HepG2 (cell line): ENCODE data around the gene CSNK1D. TPM values are rescaled to one million over a fixed set of nuclear protein-coding genes. Genes with fewer than 3 reads are reported as not detected.
A peak's percentile ranks its signal among the peaks of the same experiment; 100 is the strongest.

Experiments used
- ARNTL ChIP-seq: sonication (generic); formaldehyde crosslinking; IDR thresholded peaks from 2 replicates; pipeline ENCODE4 v1.4.0; 2020; ENCODE audit warnings: mild to moderate bottlenecking, missing genetic modification reagents
- ATAD3A ChIP-seq: sonication (generic); formaldehyde crosslinking; IDR thresholded peaks from 2 replicates; pipeline ENCODE4 v1.4.0; 2020; ENCODE audit warnings: missing genetic modification reagents
- CCAR2 ChIP-seq: fragments of 200-400 bp; formaldehyde crosslinking; optimal IDR thresholded peaks from 2 replicates; pipeline ENCODE3; 2018; ENCODE audit warnings: low read depth, mild to moderate bottlenecking, low read length, moderate library complexity
- EP300 ChIP-seq, 3 experiments: sonication (generic) in 1 of 3; formaldehyde crosslinking in 1 of 3; IDR thresholded peaks; 2 replicates each; pipeline versions ENCODE4 v1.5.1 to v1.6.1; 2011 to 2020; ENCODE audit warnings: low read depth in 2 of 3, low read length in 2 of 3, borderline replicate concordance in 1 of 3, improper control_type of control experiment in 1 of 3, mild to moderate bottlenecking in 1 of 3, missing genetic modification reagents in 1 of 3, moderate library complexity in 1 of 3
- HINFP ChIP-seq: sonication (generic); formaldehyde crosslinking; IDR thresholded peaks from 2 replicates; pipeline ENCODE4 v1.4.0; 2020; ENCODE audit warnings: low read depth, mild to moderate bottlenecking, missing genetic modification reagents
- IKZF4 ChIP-seq: sonication (generic); formaldehyde crosslinking; IDR thresholded peaks from 2 replicates; pipeline ENCODE4 v1.5.1; 2020; ENCODE audit warnings: borderline replicate concordance, mild to moderate bottlenecking, low read depth, missing genetic modification reagents; ENCODE audit errors: not compliant biosample characterization
- KDM5B ChIP-seq: sonication (generic); formaldehyde crosslinking; IDR thresholded peaks from 2 replicates; pipeline ENCODE4 v1.4.0; 2020; ENCODE audit warnings: missing genetic modification reagents, mild to moderate bottlenecking, borderline replicate concordance
- KLF11 ChIP-seq: IDR thresholded peaks from 2 replicates; pipeline ENCODE4 v1.6.1; 2016; ENCODE audit warnings: missing compliant biosample characterization
- LCORL ChIP-seq, 2 experiments: fragments of 450-650 bp in 1 of 2; sonication (generic) in 1 of 2; formaldehyde crosslinking in 1 of 2; IDR thresholded peaks; 2 replicates each; pipeline versions ENCODE4 v1.5.0 to v1.6.1; 2017 to 2020; ENCODE audit warnings: antibody characterized with exemption in 1 of 2, missing genetic modification reagents in 1 of 2
- MXD4 ChIP-seq: IDR thresholded peaks from 2 replicates; pipeline ENCODE4 v1.6.1; 2016; ENCODE audit warnings: mild to moderate bottlenecking, missing biosample characterization, missing genetic modification reagents
- RBFOX2 ChIP-seq: fragments of 200-400 bp; formaldehyde crosslinking; IDR thresholded peaks from 2 replicates; pipeline ENCODE4 v1.6.1; 2017; ENCODE audit warnings: low read depth, mild to moderate bottlenecking, low read length
- SOX5 ChIP-seq: IDR thresholded peaks from 2 replicates; pipeline ENCODE4 v1.6.1; 2016; ENCODE audit warnings: borderline replicate concordance
- SP4 ChIP-seq: sonication (generic); formaldehyde crosslinking; IDR thresholded peaks from 2 replicates; pipeline ENCODE4 v1.8.1; 2023; ENCODE audit warnings: mild to moderate bottlenecking, missing genetic modification reagents
- ZFP90 ChIP-seq: sonication (generic); formaldehyde crosslinking; IDR thresholded peaks from 2 replicates; pipeline ENCODE4 v1.8.0; 2022; ENCODE audit warnings: missing genetic modification reagents, mild to moderate bottlenecking, inconsistent platforms, borderline replicate concordance
- ZKSCAN8 ChIP-seq: IDR thresholded peaks from 2 replicates; pipeline ENCODE4 v1.6.1; 2016; ENCODE audit warnings: borderline replicate concordance, missing genetic modification reagents, missing compliant biosample characterization
- ZNF484 ChIP-seq: sonication (generic); formaldehyde crosslinking; IDR thresholded peaks from 2 replicates; pipeline ENCODE4 v1.5.1; 2020; ENCODE audit warnings: mild to moderate bottlenecking, low read depth, missing genetic modification reagents, borderline replicate concordance
- ZNF577 ChIP-seq: sonication (generic); formaldehyde crosslinking; IDR thresholded peaks from 2 replicates; pipeline ENCODE4 v1.4.0; 2020; ENCODE audit warnings: mild to moderate bottlenecking, low read depth, missing genetic modification reagents, borderline replicate concordance
- ZNF768 ChIP-seq: sonication (generic); formaldehyde crosslinking; IDR thresholded peaks from 2 replicates; pipeline ENCODE4 v1.4.0; 2020; ENCODE audit warnings: missing genetic modification reagents
- polyA plus RNA-seq, 8 experiments: library from polyadenylated mRNA; depleted of rRNA in 3 of 8; stranded (reverse) in 7 of 8; unstranded in 1 of 8; fragments of >200 nt; fragmentation: Illumina TruSeq in 4 of 8; extraction: Trizol in 4 of 8; gene quantifications; 2 replicates each; pipeline versions ENCODE4 v1.2.1 to v1.2.3, GENCODE V29; 2011 to 2016; ENCODE audit warnings: low read depth in 4 of 8, missing spikeins in 1 of 8, mixed read lengths in 1 of 8; ENCODE audit not compliant: insufficient read depth in 1 of 8
- total RNA-seq, 5 experiments: library from RNA; depleted of rRNA; stranded (reverse); fragments of >200 nt; fragmentation: Illumina TruSeq; extraction: Trizol; gene quantifications; 2 replicates each; pipeline ENCODE4 v1.2.3, GENCODE V29; 2016; ENCODE audit warnings: low read depth in 1 of 5
- TF ChIP-seq, protein P1 (sequence below): sonication (generic); formaldehyde crosslinking; IDR thresholded peaks from 2 replicates; pipeline ENCODE4 v1.5.1; 2020; ENCODE audit warnings: missing genetic modification reagents, mild to moderate bottlenecking, borderline replicate concordance
- TF ChIP-seq, protein P2 (sequence below): IDR thresholded peaks from 2 replicates; pipeline ENCODE4 v1.6.1; 2016; ENCODE audit warnings: missing compliant biosample characterization, missing genetic modification reagents, borderline replicate concordance
- TF ChIP-seq, protein P3 (sequence below): sonication (generic); formaldehyde crosslinking; conservative IDR thresholded peaks from 2 replicates; pipeline ENCODE4 v1.8.0; 2022; ENCODE audit warnings: mild to moderate bottlenecking, moderate library complexity, missing genetic modification reagents

CSNK1D gene
- total and polyA plus RNA-seq, 2 of the 13 experiments (the other 11 are each of a cell fraction or from before 2014, with no cell fraction given) = 31.5 to 128 TPM

DNA sequence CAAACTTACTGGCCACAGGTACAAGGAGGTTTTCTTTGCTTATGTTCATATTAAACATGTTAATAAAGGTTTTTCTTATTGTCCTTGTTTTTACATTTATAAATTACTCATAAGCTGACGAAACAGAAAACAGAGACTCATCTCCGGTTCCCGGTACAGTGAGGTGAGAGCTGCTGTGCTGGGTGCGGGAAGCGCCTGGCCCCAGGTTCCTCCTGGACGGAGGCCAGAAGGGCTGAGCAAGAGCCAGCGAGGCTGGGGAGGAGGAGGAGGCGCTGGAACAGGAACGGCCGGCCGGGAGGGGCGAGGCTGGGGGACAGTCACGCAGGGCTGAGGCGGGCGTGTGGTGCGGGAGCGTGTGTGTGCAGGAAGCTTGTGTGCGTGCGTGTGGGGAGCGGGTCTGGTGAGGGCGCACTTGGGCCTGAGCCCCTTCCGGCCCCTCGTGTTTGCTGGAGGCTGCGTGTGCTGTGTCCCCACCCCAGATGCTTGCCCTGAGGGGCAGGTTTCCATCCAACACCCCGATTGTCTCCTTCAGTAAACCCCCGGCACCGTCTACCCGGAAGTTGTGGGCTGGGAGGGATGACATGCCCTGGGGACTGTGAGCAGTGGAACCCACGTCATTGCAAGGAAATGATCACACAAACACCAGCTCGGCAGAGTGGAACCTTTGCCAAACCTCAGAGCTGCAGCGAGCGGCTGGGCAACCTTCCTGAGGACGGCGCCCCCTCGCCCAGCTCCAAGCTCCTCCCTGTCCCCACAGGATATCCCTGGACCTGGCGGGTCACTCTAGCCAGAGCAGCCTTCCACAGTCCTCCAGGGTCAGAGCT is 24.4 kb upstream of the CSNK1D start (continued):
- TF ChIP-seq, protein P1, sequence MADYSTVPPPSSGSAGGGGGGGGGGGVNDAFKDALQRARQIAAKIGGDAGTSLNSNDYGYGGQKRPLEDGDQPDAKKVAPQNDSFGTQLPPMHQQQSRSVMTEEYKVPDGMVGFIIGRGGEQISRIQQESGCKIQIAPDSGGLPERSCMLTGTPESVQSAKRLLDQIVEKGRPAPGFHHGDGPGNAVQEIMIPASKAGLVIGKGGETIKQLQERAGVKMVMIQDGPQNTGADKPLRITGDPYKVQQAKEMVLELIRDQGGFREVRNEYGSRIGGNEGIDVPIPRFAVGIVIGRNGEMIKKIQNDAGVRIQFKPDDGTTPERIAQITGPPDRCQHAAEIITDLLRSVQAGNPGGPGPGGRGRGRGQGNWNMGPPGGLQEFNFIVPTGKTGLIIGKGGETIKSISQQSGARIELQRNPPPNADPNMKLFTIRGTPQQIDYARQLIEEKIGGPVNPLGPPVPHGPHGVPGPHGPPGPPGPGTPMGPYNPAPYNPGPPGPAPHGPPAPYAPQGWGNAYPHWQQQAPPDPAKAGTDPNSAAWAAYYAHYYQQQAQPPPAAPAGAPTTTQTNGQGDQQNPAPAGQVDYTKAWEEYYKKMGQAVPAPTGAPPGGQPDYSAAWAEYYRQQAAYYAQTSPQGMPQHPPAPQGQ (CRISPR knock-in tag) = no peak
- TF ChIP-seq, protein P2, sequence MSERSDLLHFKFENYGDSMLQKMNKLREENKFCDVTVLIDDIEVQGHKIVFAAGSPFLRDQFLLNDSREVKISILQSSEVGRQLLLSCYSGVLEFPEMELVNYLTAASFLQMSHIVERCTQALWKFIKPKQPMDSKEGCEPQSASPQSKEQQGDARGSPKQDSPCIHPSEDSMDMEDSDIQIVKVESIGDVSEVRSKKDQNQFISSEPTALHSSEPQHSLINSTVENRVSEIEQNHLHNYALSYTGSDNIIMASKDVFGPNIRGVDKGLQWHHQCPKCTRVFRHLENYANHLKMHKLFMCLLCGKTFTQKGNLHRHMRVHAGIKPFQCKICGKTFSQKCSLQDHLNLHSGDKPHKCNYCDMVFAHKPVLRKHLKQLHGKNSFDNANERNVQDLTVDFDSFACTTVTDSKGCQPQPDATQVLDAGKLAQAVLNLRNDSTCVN (CRISPR knock-in tag) = no peak
- TF ChIP-seq MXD4 = no peak
- TF ChIP-seq KLF11 (CRISPR knock-in tag) = peak; percentile 68; the same call in 1 of the 2 replicates
- TF ChIP-seq RBFOX2 = peak; percentile 74
- 0 out of 2 replicates have a peak, but pooled peaks have one; percentile 35 for TF ChIP-seq ATAD3A (CRISPR knock-in tag)
- peak; percentile 39 to 59; a peak in 1 of 4 replicates for TF ChIP-seq EP300 (IDR thresholded peaks at IDR 0.05; ENCODE audit: low read depth in 2 of 2, low read length in 2 of 2)
- no peak for TF ChIP-seq EP300 (CRISPR knock-in tag; IDR thresholded peaks at IDR 0.05; ENCODE audit: borderline replicate concordance)
- 0 out of 2 replicates have a peak, but pooled peaks have one; percentile 4 for TF ChIP-seq SOX5 (CRISPR knock-in tag)
- TF ChIP-seq ZKSCAN8 = no peak; the same call in 1 of the 2 replicates
- TF ChIP-seq ZFP90 (CRISPR knock-in tag) = no peak; the same call in 1 of the 2 replicates
- TF ChIP-seq LCORL (IDR thresholded peaks at IDR 0.05) = no peak
- TF ChIP-seq LCORL (CRISPR knock-in tag; IDR thresholded peaks at IDR 0.05) = 0 out of 2 replicates have a peak, but pooled peaks have one; percentile 68
- no peak for TF ChIP-seq ZNF484 (CRISPR knock-in tag)
- no peak for TF ChIP-seq ZNF577 (CRISPR knock-in tag)
- peak; percentile 65; the same call in 1 of the 2 replicates for TF ChIP-seq HINFP (CRISPR knock-in tag)
- TF ChIP-seq CCAR2 = no peak
- TF ChIP-seq SP4 = peak; percentile 78; the same call in 1 of the 2 replicates
- TF ChIP-seq IKZF4 (CRISPR knock-in tag) = no peak
- peak; percentile 49; the same call in 1 of the 2 replicates for TF ChIP-seq KDM5B (CRISPR knock-in tag)
- no peak for TF ChIP-seq ZNF768 (CRISPR knock-in tag)
- TF ChIP-seq, protein P3, sequence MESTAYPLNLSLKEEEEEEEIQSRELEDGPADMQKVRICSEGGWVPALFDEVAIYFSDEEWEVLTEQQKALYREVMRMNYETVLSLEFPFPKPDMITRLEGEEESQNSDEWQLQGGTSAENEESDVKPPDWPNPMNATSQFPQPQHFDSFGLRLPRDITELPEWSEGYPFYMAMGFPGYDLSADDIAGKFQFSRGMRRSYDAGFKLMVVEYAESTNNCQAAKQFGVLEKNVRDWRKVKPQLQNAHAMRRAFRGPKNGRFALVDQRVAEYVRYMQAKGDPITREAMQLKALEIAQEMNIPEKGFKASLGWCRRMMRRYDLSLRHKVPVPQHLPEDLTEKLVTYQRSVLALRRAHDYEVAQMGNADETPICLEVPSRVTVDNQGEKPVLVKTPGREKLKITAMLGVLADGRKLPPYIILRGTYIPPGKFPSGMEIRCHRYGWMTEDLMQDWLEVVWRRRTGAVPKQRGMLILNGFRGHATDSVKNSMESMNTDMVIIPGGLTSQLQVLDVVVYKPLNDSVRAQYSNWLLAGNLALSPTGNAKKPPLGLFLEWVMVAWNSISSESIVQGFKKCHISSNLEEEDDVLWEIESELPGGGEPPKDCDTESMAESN (CRISPR knock-in tag) = peak; percentile 65; the same call in 1 of the 2 replicates
- TF ChIP-seq ARNTL (CRISPR knock-in tag) = no peak
